ENCODE measurements around the gene TRMT6.

Gene TRMT6

GRCh38 chr20:5979801-5980200, 29.5 kb upstream of the TRMT6 start:
- DNase-seq, result no peak
- Histone ChIP-seq H3K27me3 (ENCODE audit: control insufficient read depth in 1 of 2, insufficient read depth in 1 of 2, low read length in 2 of 2) (no peaks in the 10 kb centered on the region), H2BK120ac (ENCODE audit: low read depth, low read length) (no peak overlapping the region), H2AK5ac (ENCODE audit: low read length, severe bottlenecking) (no peak overlapping the region), H3K4me2 (ENCODE audit: low read length, poor library complexity, severe bottlenecking) (no peak overlapping the region), H3K9ac (ENCODE audit: low read length) (no peak overlapping the region), H3K4me1 (ENCODE audit: control insufficient read depth, insufficient read depth, low read depth, low read length) (no peaks in the 10 kb centered on the region), H3K14ac (ENCODE audit: low read length in 2 of 2) (no peak overlapping the region), H3K18ac (ENCODE audit: low read depth in 1 of 2, low read length in 2 of 2) (no peak overlapping the region), H3K4ac (ENCODE audit: low read depth in 1 of 2, low read length in 2 of 2) (no peak overlapping the region), H4K8ac (ENCODE audit: low read length) (no peak overlapping the region), H2BK12ac (ENCODE audit: low read length in 2 of 2) (no peak overlapping the region), H4K91ac (ENCODE audit: low read length) (no peak overlapping the region), H3K27ac (ENCODE audit: low read length, poor library complexity, severe bottlenecking) (no peak overlapping the region), H3K79me1 (replicated peaks; ENCODE audit: low read length, poor library complexity, severe bottlenecking) (peaks cover 13% of the 10 kb centered on the region), H3K9me3 (ENCODE audit: control insufficient read depth, low read length) (no peaks in the 10 kb centered on the region), H2BK5ac (ENCODE audit: low read depth, low read length, poor library complexity, severe bottlenecking) (no peak overlapping the region), H3K36me3 (ENCODE audit: control insufficient read depth in 1 of 2, insufficient read depth in 2 of 2, low read depth in 1 of 2, low read length in 2 of 2) (peaks cover 9 to 22% of the 10 kb centered on the region in 2 experiments), H3K23ac (ENCODE audit: low read length in 2 of 2) (no peak overlapping the region), H3K4me3 (ENCODE audit: insufficient read depth in 1 of 2, low read depth in 1 of 2, low read length in 2 of 2) (no peak overlapping the region), H2BK15ac (ENCODE audit: low read depth, poor library complexity, severe bottlenecking) (no peak overlapping the region), H2AFZ (ENCODE audit: low read depth, low read length) (no peak overlapping the region)
- WGBS, result 93% methylated on average over 4 of the region's 4 CpGs

GRCh38 chr20:5977975-5978374, 27.6 kb upstream of the TRMT6 start:
- peaks cover 4% of the 10 kb centered on the region for H3K4me1 ChIP-seq (ENCODE audit: control insufficient read depth, insufficient read depth, low read depth, low read length)
- H2BK120ac ChIP-seq (ENCODE audit: low read depth, low read length), result no peak overlapping the region
- H3K27ac ChIP-seq (ENCODE audit: low read length, poor library complexity, severe bottlenecking), result no peak overlapping the region
- no CpG with 5 or more reads among the region's 1 CpG for WGBS
- no peak overlapping the region for H3K23ac ChIP-seq (ENCODE audit: low read length in 2 of 2)
- H4K8ac ChIP-seq (ENCODE audit: low read length), result no peak overlapping the region
- no peak overlapping the region for H3K18ac ChIP-seq (ENCODE audit: low read depth in 1 of 2, low read length in 2 of 2)
- no peak overlapping the region for H3K4me3 ChIP-seq (ENCODE audit: insufficient read depth in 1 of 2, low read depth in 1 of 2, low read length in 2 of 2)
- H3K9me3 ChIP-seq (ENCODE audit: control insufficient read depth, low read length), result no peaks in the 10 kb centered on the region
- no peak overlapping the region for H2AK5ac ChIP-seq (ENCODE audit: low read length, severe bottlenecking)
- H3K4ac ChIP-seq (ENCODE audit: low read depth in 1 of 2, low read length in 2 of 2), result no peak overlapping the region
- DNase-seq, result no peak
- no peak overlapping the region for H3K9ac ChIP-seq (ENCODE audit: low read length)
- H2BK12ac ChIP-seq (ENCODE audit: low read length in 2 of 2), result no peak overlapping the region
- no peak overlapping the region for H4K91ac ChIP-seq (ENCODE audit: low read length)
- H3K27me3 ChIP-seq (ENCODE audit: control insufficient read depth in 1 of 2, insufficient read depth in 1 of 2, low read length in 2 of 2), result no peaks in the 10 kb centered on the region
- no peak overlapping the region for H3K14ac ChIP-seq (ENCODE audit: low read length in 2 of 2)
- peaks cover 9 to 21% of the 10 kb centered on the region in 2 experiments for H3K36me3 ChIP-seq (ENCODE audit: control insufficient read depth in 1 of 2, insufficient read depth in 2 of 2, low read depth in 1 of 2, low read length in 2 of 2)
- H3K79me1 ChIP-seq (replicated peaks; ENCODE audit: low read length, poor library complexity, severe bottlenecking), result peaks cover 16% of the 10 kb centered on the region
- H2BK5ac ChIP-seq (ENCODE audit: low read depth, low read length, poor library complexity, severe bottlenecking), result no peak overlapping the region
- no peak overlapping the region for H2BK15ac ChIP-seq (ENCODE audit: low read depth, poor library complexity, severe bottlenecking)
- no peak overlapping the region for H3K4me2 ChIP-seq (ENCODE audit: low read length, poor library complexity, severe bottlenecking)
- H2AFZ ChIP-seq (ENCODE audit: low read depth, low read length), result no peak overlapping the region

GRCh38 chr20:5977223-5977622, 26.9 kb upstream of the TRMT6 start:
- no peak overlapping the region for H2BK15ac ChIP-seq (ENCODE audit: low read depth, poor library complexity, severe bottlenecking)
- peaks cover 16% of the 10 kb centered on the region for H3K79me1 ChIP-seq (replicated peaks; ENCODE audit: low read length, poor library complexity, severe bottlenecking)
- H3K4ac ChIP-seq (ENCODE audit: low read depth in 1 of 2, low read length in 2 of 2), result no peak overlapping the region
- no peak overlapping the region for H3K14ac ChIP-seq (ENCODE audit: low read length in 2 of 2)
- H2AK5ac ChIP-seq (ENCODE audit: low read length, severe bottlenecking), result no peak overlapping the region
- no peak overlapping the region for H3K23ac ChIP-seq (ENCODE audit: low read length in 2 of 2)
- no peak overlapping the region for H4K91ac ChIP-seq (ENCODE audit: low read length)
- H2AFZ ChIP-seq (ENCODE audit: low read depth, low read length), result no peak overlapping the region
- no peaks in the 10 kb centered on the region for H3K9me3 ChIP-seq (ENCODE audit: control insufficient read depth, low read length)
- DNase-seq, result no peak
- H2BK5ac ChIP-seq (ENCODE audit: low read depth, low read length, poor library complexity, severe bottlenecking), result no peak overlapping the region
- WGBS, result 95% methylated on average over 2 of the region's 2 CpGs
- peaks cover 9 to 19% of the 10 kb centered on the region in 2 experiments for H3K36me3 ChIP-seq (ENCODE audit: control insufficient read depth in 1 of 2, insufficient read depth in 2 of 2, low read depth in 1 of 2, low read length in 2 of 2)
- no peak overlapping the region for H3K27ac ChIP-seq (ENCODE audit: low read length, poor library complexity, severe bottlenecking)
- H3K18ac ChIP-seq (ENCODE audit: low read depth in 1 of 2, low read length in 2 of 2), result no peak overlapping the region
- no peak overlapping the region for H2BK12ac ChIP-seq (ENCODE audit: low read length in 2 of 2)
- peaks cover 6% of the 10 kb centered on the region for H3K4me1 ChIP-seq (ENCODE audit: control insufficient read depth, insufficient read depth, low read depth, low read length)
- no peak overlapping the region for H2BK120ac ChIP-seq (ENCODE audit: low read depth, low read length)
- H3K4me2 ChIP-seq (ENCODE audit: low read length, poor library complexity, severe bottlenecking), result no peak overlapping the region
- H3K4me3 ChIP-seq (ENCODE audit: insufficient read depth in 1 of 2, low read depth in 1 of 2, low read length in 2 of 2), result no peak overlapping the region
- no peak overlapping the region for H3K9ac ChIP-seq (ENCODE audit: low read length)
- H3K27me3 ChIP-seq (ENCODE audit: control insufficient read depth in 1 of 2, insufficient read depth in 1 of 2, low read length in 2 of 2), result no peaks in the 10 kb centered on the region
- H4K8ac ChIP-seq (ENCODE audit: low read length), result no peak overlapping the region

GRCh38 chr20:5975778-5976177, 25.4 kb upstream of the TRMT6 start:
- no peaks in the 10 kb centered on the region for H3K9me3 ChIP-seq (ENCODE audit: control insufficient read depth, low read length)
- no peak overlapping the region for H3K14ac ChIP-seq (ENCODE audit: low read length in 2 of 2)
- H2BK120ac ChIP-seq (ENCODE audit: low read depth, low read length), result no peak overlapping the region
- H2AK5ac ChIP-seq (ENCODE audit: low read length, severe bottlenecking), result no peak overlapping the region
- no peak overlapping the region for H3K4me3 ChIP-seq (ENCODE audit: insufficient read depth in 1 of 2, low read depth in 1 of 2, low read length in 2 of 2)
- WGBS, result 100% methylated on average over 2 of the region's 2 CpGs
- no peak for DNase-seq
- no peak overlapping the region for H3K18ac ChIP-seq (ENCODE audit: low read depth in 1 of 2, low read length in 2 of 2)
- peaks cover 15% of the 10 kb centered on the region for H3K79me1 ChIP-seq (replicated peaks; ENCODE audit: low read length, poor library complexity, severe bottlenecking)
- H3K9ac ChIP-seq (ENCODE audit: low read length), result no peak overlapping the region
- H4K91ac ChIP-seq (ENCODE audit: low read length), result no peak overlapping the region
- peaks cover 8% of the 10 kb centered on the region for H3K4me1 ChIP-seq (ENCODE audit: control insufficient read depth, insufficient read depth, low read depth, low read length)
- no peak overlapping the region for H3K4me2 ChIP-seq (ENCODE audit: low read length, poor library complexity, severe bottlenecking)
- no peak overlapping the region for H4K8ac ChIP-seq (ENCODE audit: low read length)
- H3K36me3 ChIP-seq (ENCODE audit: control insufficient read depth in 1 of 2, insufficient read depth in 2 of 2, low read depth in 1 of 2, low read length in 2 of 2), result peaks cover 9 to 19% of the 10 kb centered on the region in 2 experiments
- no peaks in the 10 kb centered on the region for H3K27me3 ChIP-seq (ENCODE audit: control insufficient read depth in 1 of 2, insufficient read depth in 1 of 2, low read length in 2 of 2)
- no peak overlapping the region for H3K4ac ChIP-seq (ENCODE audit: low read depth in 1 of 2, low read length in 2 of 2)
- no peak overlapping the region for H2BK15ac ChIP-seq (ENCODE audit: low read depth, poor library complexity, severe bottlenecking)
- H2AFZ ChIP-seq (ENCODE audit: low read depth, low read length), result no peak overlapping the region
- H2BK5ac ChIP-seq (ENCODE audit: low read depth, low read length, poor library complexity, severe bottlenecking), result no peak overlapping the region
- no peak overlapping the region for H2BK12ac ChIP-seq (ENCODE audit: low read length in 2 of 2)
- H3K27ac ChIP-seq (ENCODE audit: low read length, poor library complexity, severe bottlenecking), result no peak overlapping the region
- no peak overlapping the region for H3K23ac ChIP-seq (ENCODE audit: low read length in 2 of 2)
